ENCODE data around the gene HS3ST3A1. TPM values are rescaled to one million over a fixed set of nuclear protein-coding genes. Genes with fewer than 3 reads are reported as not detected.

The HS3ST3A1 gene
- total RNA-seq, 4 donors from 2014 or later: 0.30 to 7.3 TPM; not detected in 2

DNA sequence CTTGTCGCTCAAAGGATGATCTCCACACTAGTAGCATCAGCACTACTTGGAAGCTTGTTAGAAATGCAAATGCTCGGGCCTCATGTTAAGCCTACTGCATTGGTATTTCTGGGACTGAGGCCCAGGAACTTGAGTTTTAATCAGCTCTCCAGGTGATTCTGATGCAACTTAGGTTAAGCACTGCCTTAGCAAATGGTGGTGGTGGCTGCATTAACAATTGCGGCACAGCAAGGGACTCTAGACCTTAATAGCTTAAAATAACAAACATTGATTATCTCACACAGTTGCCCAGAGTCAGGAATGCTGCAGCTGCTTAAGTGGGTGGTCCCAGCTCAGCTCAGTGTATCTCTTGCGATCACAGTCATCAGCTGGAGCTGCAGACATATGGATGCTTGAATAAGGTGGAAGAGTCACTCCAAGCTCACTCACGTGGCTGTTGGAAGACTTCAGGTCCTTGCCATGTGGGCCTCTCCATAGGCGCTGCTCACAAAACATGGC is 25.8 kb downstream of the HS3ST3A1 start:
- no peak for TF ChIP-seq POLR2A (IDR thresholded peaks at IDR 0.05)
- H3K36me3 ChIP-seq: no peaks in the 10 kb centered on the region
- H3K27ac ChIP-seq: no peak overlapping the region
- no peak overlapping the region for H3K4me3 ChIP-seq
- H3K27me3 ChIP-seq: no peaks in the 10 kb centered on the region
- WGBS, 2 donors: 81 to 90% methylated on average over 6 of the region's 6 CpGs
- H3K4me1 ChIP-seq: no peaks in the 10 kb centered on the region
- DNase-seq (ENCODE audit: low spot score in 2 of 2): no peak
- H3K9me3 ChIP-seq: no peaks in the 10 kb centered on the region

DNA sequence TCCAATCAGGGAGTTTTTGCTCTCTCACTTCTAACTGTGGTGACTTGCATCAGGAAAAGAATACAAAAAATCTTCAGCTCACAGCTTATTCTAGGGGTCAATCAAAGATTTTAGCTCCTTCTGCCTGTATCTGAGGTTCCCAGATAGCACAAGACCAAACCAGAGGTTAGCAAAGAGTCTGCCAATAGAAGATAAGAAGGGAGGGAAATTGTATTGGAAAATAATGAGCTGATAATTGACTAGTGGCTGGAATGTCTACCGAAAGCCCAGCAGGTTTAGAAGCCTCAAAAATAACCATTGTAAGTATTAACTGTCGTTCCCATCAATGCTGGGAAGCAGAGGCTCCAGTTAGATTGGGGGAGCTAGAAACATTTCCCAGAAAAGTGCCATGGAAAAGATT is 26.3 kb downstream of the HS3ST3A1 start:
- H3K4me3 ChIP-seq: no peak overlapping the region
- no peaks in the 10 kb centered on the region for H3K36me3 ChIP-seq
- TF ChIP-seq POLR2A (IDR thresholded peaks at IDR 0.05): no peak
- TF ChIP-seq, protein P1, sequence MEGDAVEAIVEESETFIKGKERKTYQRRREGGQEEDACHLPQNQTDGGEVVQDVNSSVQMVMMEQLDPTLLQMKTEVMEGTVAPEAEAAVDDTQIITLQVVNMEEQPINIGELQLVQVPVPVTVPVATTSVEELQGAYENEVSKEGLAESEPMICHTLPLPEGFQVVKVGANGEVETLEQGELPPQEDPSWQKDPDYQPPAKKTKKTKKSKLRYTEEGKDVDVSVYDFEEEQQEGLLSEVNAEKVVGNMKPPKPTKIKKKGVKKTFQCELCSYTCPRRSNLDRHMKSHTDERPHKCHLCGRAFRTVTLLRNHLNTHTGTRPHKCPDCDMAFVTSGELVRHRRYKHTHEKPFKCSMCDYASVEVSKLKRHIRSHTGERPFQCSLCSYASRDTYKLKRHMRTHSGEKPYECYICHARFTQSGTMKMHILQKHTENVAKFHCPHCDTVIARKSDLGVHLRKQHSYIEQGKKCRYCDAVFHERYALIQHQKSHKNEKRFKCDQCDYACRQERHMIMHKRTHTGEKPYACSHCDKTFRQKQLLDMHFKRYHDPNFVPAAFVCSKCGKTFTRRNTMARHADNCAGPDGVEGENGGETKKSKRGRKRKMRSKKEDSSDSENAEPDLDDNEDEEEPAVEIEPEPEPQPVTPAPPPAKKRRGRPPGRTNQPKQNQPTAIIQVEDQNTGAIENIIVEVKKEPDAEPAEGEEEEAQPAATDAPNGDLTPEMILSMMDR (IDR thresholded peaks at IDR 0.05): no peak
- no peak for TF ChIP-seq EP300 (IDR thresholded peaks at IDR 0.05)
- no peaks in the 10 kb centered on the region for H3K27me3 ChIP-seq
- no peaks in the 10 kb centered on the region for H3K4me1 ChIP-seq
- 67 to 70% methylated on average over 2 of the region's 2 CpGs for WGBS, 2 donors
- no peak overlapping the region for H3K27ac ChIP-seq
- no peaks in the 10 kb centered on the region for H3K9me3 ChIP-seq
- DNase-seq (ENCODE audit: low spot score in 2 of 2): no peak

DNA sequence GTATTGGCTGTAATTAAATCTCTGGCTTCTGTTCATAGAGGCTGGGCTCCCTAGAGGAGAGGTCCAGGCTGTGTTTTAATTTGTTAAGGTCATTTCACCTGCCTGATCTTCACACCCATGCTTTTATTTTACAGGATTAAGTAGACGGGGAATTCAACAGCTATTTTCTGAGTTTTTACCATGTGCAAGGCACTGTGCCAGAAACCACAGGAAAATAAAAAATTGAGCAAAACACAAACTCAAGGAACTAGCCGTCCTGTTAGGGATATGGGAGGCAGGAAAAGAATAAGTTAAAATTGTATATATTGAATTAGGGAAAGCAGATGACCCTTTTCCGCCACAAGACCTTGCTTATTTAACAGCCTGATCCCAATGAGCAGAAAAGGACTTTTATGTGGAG is 29.1 kb downstream of the HS3ST3A1 start:
- H3K9me3 ChIP-seq: peaks cover 0 to 4% (median 0%) of the 10 kb centered on the region in 4 donors
- no peaks in the 10 kb centered on the region for H3K27me3 ChIP-seq
- peaks cover 0 to 11% (median 0%) of the 10 kb centered on the region in 4 donors for H3K4me1 ChIP-seq
- WGBS, 2 donors: 41 to 43% methylated on average over 3 of the region's 3 CpGs
- no peaks in the 10 kb centered on the region for H3K36me3 ChIP-seq
- no peak overlapping the region for H3K4me3 ChIP-seq
- no peak overlapping the region for H3K27ac ChIP-seq
- no peak for DNase-seq (ENCODE audit: low spot score in 2 of 2)
- no peak for TF ChIP-seq EP300 (IDR thresholded peaks at IDR 0.05)
- TF ChIP-seq, protein P1 (IDR thresholded peaks at IDR 0.05): no peak
- TF ChIP-seq POLR2A (IDR thresholded peaks at IDR 0.05): no peak

DNA sequence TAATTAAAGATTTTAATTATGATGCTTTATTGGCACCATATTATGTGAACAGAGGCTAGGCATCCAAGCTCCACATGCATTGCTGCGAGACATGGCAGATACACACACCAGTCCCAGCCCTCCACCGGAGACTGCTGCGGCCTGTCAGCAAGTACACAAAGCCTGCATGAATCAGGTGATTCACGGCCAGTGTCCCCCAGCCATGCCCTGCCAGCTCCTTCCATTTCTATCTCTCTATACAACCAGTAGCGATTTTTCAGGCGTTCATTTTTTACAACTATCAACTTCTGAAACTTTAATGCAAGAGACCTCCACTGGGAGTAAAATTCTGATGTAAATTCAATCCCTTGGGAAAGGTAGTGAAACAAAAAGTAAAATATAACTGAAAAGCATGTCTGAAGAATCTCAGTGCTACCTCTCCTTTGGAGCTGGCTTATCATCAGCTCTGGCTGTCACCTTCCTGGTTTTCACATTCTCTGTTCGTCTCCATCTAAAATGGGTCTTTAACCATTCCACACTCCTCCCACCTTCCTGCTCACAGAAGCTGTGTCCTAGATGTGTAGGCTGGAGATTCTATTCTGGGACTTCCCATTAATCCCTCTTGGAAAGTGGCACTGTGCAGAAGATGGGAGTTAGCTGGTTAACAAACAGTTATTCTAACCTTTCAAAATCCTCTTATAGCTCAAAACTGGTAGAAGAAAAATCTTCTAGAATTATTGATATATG is 32.2 kb downstream of the HS3ST3A1 start:
- Histone ChIP-seq H3K27me3 (no peaks in the 10 kb centered on the region), H3K27ac (no peak overlapping the region), H3K9me3 (peaks cover 0 to 17% (median 0%) of the 10 kb centered on the region in 4 donors), H3K36me3 (no peaks in the 10 kb centered on the region), H3K4me3 (no peak overlapping the region), H3K4me1 (peaks cover 0 to 11% (median 0%) of the 10 kb centered on the region in 4 donors)
- 52 to 55% methylated on average over 7 of the region's 7 CpGs for WGBS, 2 donors
- TF ChIP-seq POLR2A (IDR thresholded peaks at IDR 0.05): no peak
- TF ChIP-seq, protein P1 (IDR thresholded peaks at IDR 0.05): no peak
- no peak for TF ChIP-seq EP300 (IDR thresholded peaks at IDR 0.05)
- no peak for DNase-seq (ENCODE audit: low spot score in 2 of 2)

DNA sequence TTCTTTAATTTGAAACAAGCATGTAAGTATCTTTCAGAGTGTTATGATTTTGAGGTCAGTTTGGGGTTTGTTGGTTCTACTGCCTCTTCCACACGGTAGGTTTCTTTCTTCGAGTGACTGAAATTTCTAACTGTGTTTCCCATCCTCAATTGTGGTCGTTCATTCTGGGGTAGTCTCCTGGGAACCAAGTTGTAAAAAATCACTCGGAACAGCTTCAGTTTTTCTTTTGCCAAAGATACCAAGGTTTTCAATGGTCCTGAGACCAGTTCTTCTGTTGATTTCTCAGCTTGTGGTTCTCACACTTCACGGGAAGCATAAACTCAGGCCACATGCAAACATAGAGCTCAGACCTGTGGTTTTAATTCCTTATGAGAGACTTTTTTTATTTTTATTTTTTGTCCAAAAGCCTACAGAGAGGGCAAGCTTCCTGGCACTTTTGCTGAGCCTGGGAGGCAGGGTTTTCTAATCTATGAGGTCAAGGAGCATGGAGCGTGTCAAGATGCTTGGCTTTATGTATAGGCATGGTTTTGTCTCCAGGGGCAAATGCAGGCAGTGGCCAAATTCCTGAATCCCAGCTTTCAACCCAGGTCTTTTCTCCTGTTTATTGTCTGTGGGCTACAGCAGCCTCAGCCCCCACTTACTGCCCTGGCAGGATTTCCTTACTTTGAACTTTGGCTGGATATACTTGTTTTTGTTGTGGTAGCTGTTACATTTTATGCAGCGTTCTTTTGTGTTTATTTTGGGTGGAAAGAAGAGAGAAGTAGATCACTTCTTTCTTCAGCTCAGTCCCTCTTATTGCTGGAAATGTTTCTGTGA is 32.9 kb downstream of the HS3ST3A1 start:
- Histone ChIP-seq H3K27me3 (no peaks in the 10 kb centered on the region), H3K9me3 (peaks cover 0 to 17% (median 0%) of the 10 kb centered on the region in 4 donors), H3K36me3 (no peaks in the 10 kb centered on the region), H3K4me3 (no peak overlapping the region), H3K4me1 (peaks cover 0 to 11% (median 0%) of the 10 kb centered on the region in 4 donors), H3K27ac (no peak overlapping the region)
- 33 to 40% methylated on average over 7 of the region's 7 CpGs for WGBS, 2 donors
- DNase-seq (ENCODE audit: low spot score in 2 of 2): no peak
- TF ChIP-seq EP300 (IDR thresholded peaks at IDR 0.05): no peak
- no peak for TF ChIP-seq POLR2A (IDR thresholded peaks at IDR 0.05)
- TF ChIP-seq, protein P1 (IDR thresholded peaks at IDR 0.05): no peak

Data from tibial nerve (tissue), 4 donors.